Dedifferentiated amniotic fluid mesenchymal stem cell (primary cell): ENCODE measurements around the gene TCHP.

ENCODE experiments used
- DNase-seq: peaks from one replicate; pipeline ENCODE4 v3.0.0-alpha.2; 2016; ENCODE audit errors: extremely low spot score

TCHP gene

GRCh38 chr12:109961612-109962011, 61.5 kb downstream of the TCHP start:
- no peak for DNase-seq

- no peak for DNase-seq
Observed at GRCh38 chr12:109962398-109962797, 62.3 kb downstream of the TCHP start.

GRCh38 chr12:109963330-109963729, 63.3 kb downstream of the TCHP start:
- no peak for DNase-seq

GRCh38 chr12:109963743-109964429, 63.8 kb downstream of the TCHP start:
- DNase-seq = peak; percentile 21

- DNase-seq = no peak
Observed at GRCh38 chr12:109966546-109966945, 66.5 kb downstream of the TCHP start.

GRCh38 chr12:109967383-109968031, 67.4 kb downstream of the TCHP start:
- DNase-seq = no peak
